ENCODE results near the gene SLC25A21.
A peak's percentile ranks its signal among the peaks of the same experiment; 100 is the strongest.

SLC25A21 gene

DNA sequence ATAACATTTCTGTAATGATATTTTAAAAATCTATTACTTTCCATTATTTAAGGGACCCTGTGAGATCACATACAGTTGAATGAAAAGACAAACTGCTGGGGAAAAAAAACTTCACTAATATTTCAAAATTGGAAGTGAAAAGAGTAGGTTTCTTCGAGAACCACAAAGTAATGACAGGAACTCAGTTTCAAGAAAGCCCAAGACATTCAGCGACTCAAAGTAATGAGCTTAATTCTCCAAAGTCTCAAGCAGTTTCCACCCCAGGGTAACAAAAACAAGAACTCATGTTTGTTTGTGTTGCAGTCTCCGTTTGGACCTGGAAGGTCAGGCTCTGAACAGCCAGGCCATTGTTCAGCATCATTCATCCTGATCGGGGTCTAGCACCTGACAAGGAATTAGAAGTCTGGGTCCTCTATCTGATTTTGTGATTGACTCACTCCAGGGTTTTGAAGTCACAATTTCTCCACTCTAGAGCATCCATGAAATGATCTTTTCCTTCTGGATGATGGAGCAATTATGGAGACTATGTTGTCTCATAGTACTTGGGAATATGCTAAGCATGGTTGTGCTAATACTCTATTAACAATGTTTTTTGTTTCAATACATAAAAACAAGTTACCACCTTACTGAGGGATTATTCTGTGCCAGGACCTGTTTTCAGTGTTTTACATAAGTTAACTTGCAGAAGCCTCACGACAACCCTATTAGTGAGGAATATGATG lies 126.9 kb downstream of the SLC25A21 start:
- no peak for DNase-seq

GRCh38 chr14:37037636-37038387 lies 134.6 kb downstream of the SLC25A21 start:
- DNase-seq: peak; percentile 17

DNA sequence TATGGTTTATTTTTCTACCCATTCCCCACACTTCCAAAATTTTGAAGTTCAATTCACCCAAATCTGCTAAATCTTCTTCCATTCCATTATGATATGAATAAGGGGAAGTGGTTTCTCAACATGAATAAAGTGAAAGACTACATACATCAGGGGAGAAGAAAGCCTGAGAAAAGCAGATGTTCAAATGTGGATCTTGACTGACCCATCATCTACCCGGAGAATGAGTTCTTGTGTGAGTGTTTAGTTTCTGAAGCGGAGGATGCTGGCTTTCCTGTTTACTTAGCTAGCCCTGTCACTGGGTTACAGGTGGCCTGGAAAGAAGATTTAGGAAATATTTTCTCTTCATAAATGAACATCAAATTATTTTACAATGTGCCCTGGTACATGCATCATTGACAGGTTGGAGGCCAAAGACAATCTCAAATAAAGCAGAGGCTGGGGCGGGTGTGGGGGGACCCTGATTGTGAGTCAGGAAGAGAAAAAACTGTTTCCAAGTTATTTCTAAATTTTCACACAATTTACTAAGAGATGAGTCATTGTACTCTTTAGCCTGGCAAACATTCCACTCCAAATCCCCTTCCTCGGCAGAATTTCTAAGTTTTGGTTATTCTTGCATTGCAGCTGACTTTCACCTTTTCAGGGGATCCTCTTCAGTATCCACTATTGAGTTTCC lies 135.6 kb downstream of the SLC25A21 start:
- DNase-seq: peak; percentile 41

DNA sequence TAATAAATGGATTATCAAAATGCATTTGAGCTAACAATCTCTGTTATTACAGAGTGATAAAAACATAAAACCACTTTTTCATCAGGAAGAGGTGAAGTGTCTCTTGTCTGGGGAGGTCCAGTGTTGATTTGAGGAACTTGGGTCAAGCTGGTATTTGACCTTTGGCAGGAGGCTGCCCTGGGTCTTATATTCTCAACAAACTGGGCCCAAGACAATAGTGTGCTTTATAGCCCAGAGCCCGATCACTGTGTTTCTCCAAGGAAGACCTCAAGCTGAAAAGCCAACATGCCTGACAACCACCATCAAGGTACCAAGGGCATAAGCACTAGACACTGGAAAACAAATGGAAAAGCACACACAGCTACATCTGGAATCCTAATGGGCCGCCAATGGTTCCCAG lies 137.0 kb downstream of the SLC25A21 start:
- DNase-seq: no peak

DNA sequence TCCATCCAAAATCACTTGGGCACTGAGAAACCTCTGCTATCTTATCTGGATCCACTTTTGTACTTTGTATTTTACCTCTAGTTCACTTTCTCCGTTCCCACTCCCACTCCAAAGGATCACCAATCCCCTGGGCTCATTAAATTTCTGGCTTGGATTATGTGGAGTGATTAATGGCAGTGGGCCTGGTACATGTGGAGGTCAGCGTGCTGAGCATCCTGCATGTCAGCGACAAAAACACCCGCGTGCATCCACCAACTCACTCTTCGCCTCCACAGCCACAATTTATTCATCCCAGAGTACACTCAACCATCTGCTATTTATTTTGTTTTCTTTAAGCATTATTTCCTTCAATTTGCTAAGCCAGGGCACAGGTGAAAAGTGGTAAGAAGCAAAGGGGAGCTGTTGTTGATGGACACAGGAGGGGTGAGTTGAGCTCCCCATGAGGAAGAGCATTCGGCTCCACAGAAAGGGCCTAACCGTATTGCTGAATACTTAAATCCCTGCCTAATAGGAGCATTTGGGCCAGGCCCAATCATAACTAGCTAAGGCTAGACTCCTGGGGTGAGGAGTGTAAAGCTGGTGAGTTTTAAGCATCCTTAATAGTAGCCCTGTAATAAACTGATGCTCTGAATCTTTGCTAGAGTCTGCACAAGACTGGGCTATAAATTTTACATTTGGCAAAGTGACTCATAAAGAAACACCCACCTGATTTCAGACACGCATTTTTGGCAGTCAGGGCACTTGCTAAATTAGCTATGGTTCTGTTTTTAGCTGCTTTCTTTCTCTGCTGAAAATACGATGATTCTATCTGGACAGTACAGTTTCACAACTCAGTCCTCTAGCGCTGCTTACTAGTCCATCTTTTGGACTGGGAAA lies 137.8 kb downstream of the SLC25A21 start:
- DNase-seq: peak; percentile 79

- no peak for DNase-seq
These were observed 139.5 kb downstream of the SLC25A21 start for GRCh38 chr14:37032863-37033262.

DNA sequence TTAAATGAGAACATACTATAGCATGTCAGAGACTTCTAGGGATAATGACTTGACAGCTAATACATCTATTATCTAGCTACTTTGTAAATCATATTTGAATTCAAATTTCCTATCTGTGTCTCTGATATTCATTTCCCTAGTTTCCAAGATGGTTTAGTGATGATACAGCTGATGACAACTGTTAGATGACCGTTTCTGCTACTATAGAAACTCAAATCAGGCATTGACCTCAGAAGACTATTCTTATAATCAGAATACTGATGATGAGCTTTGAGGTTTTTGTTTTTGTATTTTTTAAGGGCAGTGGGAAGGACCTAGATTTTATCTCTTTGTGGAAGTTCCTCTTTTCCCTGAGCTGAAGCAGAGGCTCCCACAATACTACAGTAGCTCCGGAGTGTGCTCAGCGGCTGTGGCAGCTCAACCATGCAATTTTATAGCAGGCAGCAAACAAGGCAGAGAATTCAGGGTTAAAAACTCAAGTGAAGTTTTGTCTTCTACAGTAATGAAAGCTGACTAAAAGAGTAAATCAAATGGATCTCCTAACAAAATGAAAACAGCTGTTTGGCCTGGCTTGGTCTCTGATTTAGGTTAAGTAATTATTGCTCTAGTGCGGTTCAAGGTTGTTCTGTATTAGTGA lies 145.1 kb downstream of the SLC25A21 start:
- DNase-seq: peak; percentile 56

- no peak for DNase-seq
These were observed 148.4 kb downstream of the SLC25A21 start for GRCh38 chr14:37023875-37024565.

- peak; percentile 3 for DNase-seq
These were observed 151.0 kb downstream of the SLC25A21 start for GRCh38 chr14:37021390-37021789.

DNA sequence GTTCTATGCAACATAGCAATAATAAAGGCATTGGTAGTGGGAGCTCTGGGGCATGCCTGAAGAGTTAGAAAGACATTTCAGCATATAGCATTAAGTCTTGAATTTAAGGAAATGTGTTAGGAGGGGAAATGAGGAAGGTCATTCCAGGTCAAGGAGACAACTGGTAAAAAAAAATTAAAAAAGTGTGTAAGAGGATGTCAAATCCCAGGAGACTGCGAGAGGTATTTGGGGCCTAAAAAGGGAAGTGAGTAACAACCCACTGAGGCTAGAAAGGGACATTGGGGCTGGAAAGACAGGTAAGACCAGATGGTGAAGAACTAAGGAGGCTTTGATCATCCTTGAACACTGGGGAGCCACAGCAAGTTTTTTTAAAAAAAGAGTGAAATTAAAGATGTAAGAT lies 152.9 kb downstream of the SLC25A21 start:
- no peak for DNase-seq

DNA sequence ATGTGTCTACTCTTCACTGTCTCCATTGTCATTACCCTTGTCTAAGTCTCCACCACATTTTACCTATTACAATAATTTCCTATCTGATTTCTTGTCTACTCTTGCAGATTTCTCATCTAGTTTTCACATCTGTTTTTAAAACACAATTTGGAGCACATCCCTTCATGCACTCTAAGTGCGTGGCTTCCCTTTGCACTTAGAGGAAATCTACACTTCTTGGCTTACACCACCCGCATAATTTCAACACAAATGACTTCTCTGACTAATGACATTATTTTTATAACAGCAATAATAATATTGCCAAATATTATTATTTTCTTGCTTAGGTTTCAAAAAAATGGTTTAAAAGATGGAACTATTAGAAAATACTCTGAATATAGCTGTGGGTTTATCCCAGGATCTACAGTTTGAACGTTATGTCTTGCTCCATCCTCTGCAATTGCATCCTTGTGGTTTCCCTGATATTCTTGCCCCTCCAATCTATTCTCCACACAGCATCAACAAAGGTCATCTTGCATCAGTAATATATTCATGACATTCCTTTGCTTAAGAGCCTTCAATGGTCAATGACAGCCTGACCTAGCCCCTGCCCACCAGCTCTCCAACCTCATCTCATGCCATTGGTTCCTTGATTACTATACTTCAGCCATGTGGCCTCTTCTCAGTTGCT lies 153.7 kb downstream of the SLC25A21 start:
- DNase-seq: no peak

- DNase-seq: no peak
These were observed 159.3 kb downstream of the SLC25A21 start for GRCh38 chr14:37013078-37013477.

DNA sequence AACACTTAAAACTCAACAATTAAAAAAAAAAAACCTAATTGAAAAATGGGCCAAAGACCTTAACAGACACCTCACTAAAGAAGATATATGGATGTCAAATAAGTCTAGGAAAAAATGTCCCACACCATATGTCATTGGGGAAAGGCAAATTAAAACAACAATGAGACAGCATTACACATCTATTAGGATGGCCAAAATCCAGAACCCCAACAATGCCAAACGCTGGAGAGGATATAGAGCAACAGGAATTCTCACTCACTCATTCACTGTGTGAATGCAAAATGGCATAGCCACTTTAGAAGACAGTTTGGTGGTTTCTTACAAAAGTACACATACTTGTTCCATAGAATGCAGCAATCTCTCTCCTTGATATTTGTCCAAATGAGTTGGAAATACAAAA lies 173.7 kb downstream of the SLC25A21 start:
- peak; percentile 6 for DNase-seq

- peak; percentile 20 for DNase-seq
These were observed 174.6 kb downstream of the SLC25A21 start for GRCh38 chr14:36997843-36998242.

- DNase-seq: no peak
These were observed 175.4 kb downstream of the SLC25A21 start for GRCh38 chr14:36996857-36997590.

- DNase-seq: peak; percentile 55
These were observed 176.1 kb downstream of the SLC25A21 start for GRCh38 chr14:36996133-36996856.

- DNase-seq: no peak
These were observed 182.6 kb downstream of the SLC25A21 start for GRCh38 chr14:36989806-36990205.

DNA sequence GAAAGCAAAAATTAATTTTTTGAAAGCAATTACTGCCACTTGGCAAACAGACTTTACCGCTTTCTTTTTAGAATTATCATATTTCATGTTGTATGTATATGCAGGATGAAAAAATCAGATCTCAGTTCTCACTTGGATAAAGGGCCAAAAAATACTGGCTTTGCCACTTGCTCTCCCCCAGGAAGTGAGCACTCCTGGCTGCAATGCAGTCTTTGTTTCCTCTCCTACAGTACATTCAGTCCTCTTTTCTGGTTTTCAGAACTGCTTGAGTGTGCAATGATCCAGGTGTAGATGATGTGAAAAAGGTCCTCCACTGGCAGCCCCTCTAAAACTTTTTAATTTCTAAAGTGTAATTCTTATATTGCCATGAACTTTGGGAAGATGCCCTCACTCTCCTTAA lies 183.4 kb downstream of the SLC25A21 start:
- no peak for DNase-seq

GRCh38 chr14:36988568-36988967 lies 183.8 kb downstream of the SLC25A21 start:
- peak; percentile 19 for DNase-seq
